ENCODE results near the gene ATG16L2.

DNA sequence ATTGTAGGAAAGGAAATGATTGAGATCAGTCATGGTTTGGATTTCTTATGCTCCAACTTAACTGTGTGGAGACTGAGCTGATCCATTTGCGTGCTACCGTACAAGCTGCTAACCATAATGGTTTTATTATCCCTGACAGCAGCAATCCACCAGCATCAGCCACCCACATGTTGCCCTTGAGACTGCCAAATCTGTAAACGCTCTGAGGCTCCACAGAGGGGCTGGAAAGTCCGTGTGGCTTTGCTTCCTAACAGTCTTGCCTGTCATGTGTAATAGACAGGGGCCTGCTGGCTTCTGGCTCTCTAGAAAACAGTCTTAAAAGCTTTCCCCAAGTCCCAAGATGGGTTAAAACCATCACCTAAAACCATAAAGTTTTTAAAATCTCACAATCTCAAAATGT lies 30.1 kb downstream of the ATG16L2 start:
- TF ChIP-seq ZNF274 (IDR thresholded peaks at IDR 0.05; ENCODE audit: low read depth, low read length) (no peak), SUZ12 (IDR thresholded peaks at IDR 0.05; ENCODE audit: extremely low read depth, insufficient read depth, insufficient read length) (no peak), YY1 (IDR thresholded peaks at IDR 0.05; ENCODE audit: insufficient read depth, insufficient read length) (no peak)
